Measurements from ENCODE around the gene SYDE1.

Gene SYDE1

DNA sequence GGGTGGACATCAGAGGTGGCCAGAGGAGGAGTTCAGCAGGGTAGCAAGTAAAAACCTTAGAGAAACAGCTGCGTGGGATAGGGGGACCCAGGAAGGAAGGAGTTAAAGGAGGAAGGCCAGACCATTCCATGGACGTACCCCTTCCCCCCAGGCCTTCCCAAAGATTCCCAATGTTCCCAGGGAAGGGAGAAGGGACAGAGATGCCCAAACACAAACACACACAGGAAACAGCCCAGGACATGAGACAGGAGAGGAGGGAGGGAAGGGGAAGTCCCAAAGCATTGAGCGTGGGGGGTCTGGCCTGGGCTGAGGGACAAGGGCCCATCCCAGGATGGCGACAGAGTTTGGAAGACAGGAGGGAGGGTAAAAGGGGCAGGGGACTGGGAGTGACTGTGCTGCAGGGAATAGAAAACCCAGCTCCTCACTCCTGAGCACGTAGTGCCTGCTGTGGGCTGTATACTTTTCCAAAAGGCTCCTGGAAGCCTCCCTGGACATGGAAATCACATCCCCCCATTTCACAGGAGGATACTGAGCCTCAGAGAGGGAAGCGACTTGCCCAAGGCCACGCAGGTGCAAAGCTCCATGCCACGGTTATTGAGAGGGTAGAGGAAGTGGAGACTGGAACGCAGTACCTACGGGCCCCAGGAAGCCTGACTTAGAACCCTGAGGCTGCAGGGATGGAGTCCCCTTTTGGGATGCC lies 1.1 kb downstream of the SYDE1 start:
- no peak for DNase-seq (ENCODE audit: low read depth)

DNA sequence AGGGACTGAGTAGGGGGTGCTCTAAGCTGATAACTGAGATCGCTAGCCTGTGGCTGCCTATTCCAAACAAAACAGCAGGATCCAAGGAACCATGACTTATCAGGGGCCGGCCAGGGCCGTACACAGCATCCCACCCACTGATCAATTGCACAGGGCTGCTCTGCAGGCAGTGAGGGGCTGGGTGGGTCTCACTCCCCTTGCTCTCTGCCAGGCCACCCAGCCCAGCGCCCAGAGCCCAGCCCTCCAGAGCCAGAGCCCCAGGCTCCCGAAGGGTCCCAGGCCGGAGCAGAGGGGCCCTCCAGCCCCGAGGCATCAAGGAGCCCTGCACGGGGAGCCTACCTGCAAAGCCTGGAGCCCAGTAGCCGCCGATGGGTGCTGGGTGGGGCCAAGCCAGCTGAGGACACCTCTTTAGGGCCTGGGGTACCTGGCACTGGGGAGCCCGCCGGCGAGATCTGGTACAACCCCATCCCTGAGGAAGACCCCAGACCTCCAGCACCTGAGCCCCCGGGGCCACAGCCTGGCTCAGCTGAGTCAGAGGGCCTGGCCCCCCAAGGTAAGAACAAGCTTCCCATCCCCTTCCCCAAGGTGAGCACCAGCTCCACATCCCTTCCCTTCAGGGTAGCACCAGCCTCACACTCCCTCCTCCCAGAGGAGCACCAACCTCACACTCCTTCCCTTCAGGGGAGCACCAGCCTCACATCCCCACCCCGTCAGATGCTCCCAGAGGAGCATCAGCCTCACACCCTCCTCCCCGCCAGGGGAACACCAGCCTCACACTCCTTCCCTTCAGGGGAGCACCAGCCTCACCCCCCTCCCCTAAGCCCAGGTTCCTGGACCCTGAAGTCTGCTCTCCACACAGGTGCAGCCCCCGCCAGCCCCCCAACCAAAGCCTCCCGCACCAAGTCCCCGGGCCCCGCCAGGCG lies 1.9 kb downstream of the SYDE1 start:
- no peak for DNase-seq (ENCODE audit: low read depth)

DNA sequence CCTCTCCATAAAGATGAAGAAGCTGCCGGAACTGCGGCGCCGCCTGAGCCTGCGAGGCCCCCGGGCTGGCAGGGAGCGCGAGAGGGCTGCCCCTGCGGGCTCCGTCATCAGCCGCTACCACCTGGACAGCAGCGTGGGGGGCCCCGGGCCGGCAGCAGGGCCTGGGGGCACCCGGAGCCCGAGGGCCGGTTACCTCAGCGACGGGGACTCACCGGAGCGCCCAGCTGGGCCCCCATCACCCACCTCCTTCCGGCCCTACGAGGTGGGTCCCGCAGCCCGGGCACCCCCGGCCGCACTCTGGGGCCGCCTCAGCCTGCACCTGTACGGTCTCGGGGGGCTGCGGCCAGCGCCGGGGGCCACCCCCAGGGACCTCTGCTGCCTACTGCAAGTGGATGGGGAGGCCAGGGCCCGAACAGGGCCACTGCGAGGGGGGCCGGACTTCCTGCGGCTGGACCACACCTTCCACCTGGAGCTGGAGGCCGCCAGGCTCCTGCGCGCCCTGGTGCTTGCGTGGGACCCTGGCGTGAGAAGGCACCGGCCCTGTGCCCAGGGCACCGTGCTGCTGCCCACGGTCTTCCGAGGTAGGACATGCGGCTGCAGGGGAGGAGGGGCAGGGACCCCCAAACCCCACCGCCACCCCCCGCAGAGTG lies 2.7 kb downstream of the SYDE1 start:
- DNase-seq (ENCODE audit: low read depth): no peak

DNA sequence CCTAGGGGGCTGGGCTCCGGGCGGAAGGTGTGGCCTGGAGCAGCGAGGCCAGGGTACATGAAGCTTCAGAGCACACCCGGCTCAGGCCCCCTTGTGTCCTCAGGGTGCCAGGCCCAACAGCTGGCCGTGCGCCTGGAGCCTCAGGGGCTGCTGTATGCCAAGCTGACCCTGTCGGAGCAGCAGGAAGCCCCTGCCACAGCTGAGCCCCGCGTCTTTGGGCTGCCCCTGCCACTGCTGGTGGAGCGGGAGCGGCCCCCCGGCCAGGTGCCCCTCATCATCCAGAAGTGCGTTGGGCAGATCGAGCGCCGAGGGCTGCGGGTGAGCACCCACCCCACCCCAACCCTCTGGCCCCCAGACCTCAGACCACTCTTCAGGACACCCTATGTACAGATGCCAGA lies 3.2 kb downstream of the SYDE1 start:
- no peak for DNase-seq (ENCODE audit: low read depth)

DNA sequence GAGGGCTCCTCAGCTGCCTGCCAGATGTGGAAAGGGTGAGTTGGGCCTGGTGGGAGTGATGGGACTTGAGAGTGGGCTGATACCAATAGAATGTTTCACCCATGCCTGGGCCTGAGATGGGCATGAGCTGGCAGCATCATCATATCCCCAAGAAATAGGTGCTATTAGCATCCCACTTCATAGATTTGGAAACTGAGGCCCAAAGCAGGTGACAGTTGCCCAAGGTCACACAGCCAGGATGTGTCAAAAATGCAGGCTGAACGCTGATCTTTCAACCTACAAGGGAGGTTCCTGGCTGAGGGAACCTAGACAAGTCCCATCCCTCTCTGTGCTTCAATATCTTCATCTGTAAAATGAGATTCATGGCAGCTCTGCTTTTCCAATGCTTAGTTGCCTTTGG lies 4.6 kb downstream of the SYDE1 start:
- no peak for DNase-seq (ENCODE audit: low read depth)

DNA sequence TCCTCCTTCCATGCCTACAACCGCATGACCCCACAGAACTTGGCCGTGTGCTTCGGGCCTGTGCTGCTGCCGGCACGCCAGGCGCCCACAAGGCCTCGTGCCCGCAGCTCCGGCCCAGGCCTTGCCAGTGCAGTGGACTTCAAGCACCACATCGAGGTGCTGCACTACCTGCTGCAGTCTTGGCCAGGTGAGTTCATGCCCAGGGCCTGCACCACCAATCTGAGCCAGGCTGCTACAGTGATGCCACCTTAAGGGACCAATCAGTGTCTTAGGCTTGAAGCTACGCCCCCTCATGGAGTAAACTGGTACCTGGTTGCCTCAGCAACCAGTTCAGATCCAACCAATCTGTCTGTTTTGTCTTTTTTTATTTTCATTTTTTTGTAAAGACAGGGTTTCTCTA lies 5.2 kb downstream of the SYDE1 start:
- DNase-seq (ENCODE audit: low read depth): no peak

DNA sequence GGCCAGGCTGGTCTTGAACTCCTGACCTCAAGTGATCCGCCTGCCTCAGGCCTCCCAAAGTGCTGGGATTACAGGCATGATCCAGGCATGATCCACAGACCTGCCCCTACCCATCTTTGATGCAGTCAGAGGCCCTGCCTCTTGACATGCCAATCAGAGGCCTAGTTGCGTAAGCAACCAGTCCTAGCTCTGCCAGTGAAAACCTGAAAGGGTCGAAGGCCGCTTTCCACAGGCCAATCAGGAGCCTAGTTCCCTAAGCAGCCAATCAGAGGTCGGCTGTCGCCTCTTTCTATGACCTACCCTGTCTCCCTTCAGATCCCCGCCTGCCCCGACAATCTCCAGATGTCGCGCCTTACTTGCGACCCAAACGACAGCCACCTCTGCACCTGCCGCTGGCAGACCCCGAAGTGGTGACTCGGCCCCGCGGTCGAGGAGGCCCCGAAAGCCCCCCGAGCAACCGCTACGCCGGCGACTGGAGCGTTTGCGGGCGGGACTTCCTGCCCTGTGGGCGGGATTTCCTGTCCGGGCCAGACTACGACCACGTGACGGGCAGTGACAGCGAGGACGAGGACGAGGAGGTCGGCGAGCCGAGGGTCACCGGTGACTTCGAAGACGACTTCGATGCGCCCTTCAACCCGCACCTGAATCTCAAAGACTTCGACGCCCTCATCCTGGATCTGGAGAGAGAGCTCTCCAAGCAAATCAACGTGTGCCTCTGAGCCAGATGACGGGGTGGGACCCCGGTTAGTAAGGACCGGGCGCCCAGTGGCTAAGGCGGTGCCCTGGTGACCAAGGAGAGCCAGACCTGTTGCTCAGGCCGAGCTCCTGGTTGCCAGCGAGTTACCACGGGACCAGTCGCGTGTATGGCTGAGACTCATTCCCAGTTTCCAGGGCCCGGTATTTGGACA lies 6.3 kb downstream of the SYDE1 start:
- no peak for DNase-seq (ENCODE audit: low read depth)

DNA sequence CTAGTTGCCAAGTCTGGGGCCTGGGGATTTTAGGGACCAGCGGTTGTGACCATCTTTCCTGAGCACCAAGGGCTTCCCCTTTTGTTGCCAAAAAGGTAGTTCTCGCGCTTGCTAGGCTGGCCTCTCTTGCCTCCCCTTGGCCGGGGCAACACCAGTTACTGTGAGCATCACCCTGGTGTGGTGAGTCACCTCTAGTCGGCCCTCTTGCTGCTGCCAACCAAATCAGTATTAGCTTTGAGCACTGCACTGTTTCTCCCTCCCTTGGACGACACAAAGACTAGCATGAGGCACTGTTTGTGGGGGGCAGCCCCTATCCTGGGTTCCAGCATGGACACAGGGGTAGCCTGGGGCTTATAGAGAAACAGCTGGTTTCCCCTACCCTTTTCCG lies 6.9 kb downstream of the SYDE1 start:
- no peak for DNase-seq (ENCODE audit: low read depth)

DNA sequence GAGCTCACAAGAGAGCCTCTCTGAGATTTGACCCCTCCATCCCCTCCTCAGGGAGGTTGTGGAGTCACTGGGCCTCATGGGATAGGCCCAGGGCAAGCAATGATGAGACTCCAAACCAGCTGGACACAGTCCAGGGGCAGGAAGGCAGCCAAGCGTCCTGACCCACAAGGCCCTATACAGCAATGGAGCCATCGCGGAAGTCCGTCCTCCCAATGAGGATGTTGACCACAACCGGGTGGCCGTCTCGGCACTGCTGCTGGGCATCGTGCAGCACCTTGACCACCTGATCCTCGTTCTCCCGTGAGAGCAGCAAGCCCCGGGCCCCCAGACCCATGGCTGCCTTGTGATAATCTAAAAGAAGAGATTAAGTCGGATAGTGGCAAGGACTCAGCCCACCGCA lies 7.9 kb downstream of the SYDE1 start:
- no peak for DNase-seq (ENCODE audit: low read depth)

DNA sequence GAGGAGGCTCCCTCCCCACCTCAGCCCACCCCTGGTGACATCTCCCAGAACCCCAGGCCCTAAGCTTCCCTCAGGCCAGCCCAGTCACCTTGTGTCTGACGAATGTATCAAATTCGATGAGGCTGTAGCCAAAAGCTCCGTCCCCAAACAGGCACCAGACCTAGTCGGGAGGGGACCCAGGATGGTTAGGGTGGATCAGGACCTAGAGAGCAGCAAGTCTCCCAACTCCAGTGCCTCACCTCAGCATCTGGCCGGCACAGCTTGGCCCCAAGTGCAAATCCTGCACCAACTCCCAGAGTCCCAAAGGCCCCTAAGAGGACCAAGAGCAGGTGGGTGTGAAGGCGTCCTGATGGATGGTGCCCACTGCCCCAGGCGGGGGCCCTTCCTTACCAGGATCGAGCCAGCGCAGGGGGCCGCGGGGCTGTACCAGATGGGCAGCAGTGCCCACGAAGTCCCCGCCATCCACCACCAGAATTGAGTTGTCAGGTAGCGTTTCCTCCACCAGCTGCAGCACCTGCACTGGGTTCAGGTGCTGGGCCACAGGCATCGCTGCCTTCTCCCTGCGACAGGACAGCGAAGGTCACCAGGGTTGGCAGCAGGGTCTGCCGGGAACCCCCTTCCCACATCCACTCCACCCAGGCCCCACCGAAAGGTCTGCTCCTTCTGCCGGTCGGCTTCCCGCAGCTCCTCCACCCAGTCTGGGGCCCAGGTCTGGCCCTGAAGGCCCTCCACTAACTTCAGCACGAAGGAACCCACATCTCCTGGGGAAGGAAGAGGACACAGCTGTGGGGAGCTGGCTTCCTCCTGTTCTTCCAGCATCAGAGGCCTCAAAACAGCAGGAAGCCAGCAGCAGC lies 8.8 kb downstream of the SYDE1 start:
- no peak for DNase-seq (ENCODE audit: low read depth)

DNA sequence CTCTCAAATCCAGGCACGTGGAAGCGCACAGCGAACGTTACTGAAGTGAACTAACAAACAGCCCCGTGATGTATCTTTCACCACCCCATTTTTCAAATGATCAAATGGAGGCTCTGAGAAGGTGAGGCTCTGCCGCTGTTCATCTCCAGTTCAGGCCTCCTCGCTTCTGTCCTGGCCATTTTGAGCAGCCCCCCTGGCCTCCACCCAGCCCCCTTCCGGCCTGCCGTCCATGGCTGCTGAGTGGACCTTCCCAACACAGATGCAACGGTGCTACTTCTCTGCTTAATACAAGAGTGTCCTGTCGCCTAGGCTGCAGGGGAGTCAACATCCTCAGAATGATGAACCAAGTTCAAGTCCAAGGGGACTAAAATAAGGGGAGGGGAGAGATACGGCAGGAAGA lies 9.7 kb downstream of the SYDE1 start:
- DNase-seq (ENCODE audit: low read depth): no peak

DNA sequence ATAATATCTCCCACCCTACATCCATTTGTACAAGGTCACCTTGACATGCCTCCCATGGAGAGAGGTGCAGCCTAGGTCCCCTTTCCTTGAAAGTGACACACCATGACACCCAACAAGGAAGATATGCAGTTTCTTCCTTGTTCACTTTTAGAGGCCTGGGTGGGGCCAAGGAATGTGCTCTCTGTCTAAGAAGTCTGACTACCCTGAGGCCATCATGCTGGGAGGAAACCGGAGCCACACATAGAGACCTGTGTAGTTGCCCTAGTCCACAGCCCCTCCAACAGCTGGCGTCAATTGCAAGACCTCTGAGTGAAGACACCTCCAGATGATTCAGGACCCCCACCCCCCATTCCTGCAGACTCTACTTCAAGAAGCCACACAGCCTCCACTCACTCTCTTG lies 11.0 kb downstream of the SYDE1 start:
- DNase-seq (ENCODE audit: low read depth): no peak

DNA sequence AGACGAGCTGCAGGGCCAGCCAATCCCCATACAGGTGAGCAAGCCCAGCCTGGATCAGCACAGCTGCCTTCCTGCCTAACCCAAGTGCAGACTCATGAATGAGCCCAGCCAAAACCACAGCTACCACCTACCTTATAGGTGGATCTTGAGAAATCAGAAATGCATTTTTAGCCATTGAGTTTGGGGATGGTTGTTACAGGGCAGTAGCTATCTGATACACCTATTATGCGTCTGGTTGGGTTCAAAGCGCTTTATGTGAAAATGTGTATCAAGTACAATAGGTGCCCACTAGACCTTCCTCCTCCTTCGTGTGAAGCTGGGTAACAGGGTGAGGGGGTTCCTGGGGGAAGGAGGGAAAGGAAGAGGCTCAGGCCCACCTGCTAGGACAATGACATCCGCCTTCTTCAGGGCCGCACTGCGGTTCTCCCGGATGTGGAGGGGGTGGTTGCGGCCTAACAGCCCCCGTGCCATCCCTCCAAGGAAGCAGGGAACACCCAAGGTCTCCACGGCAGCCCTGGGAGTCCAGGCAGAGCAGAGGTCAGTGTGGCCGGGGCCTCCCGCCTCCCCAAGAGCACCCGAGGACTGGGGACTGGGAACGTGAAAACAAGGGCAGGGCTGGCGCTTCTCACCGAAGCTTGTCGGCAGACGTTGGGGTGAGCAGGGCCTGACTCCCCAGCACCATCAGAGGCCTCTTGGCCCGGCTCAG lies 11.7 kb downstream of the SYDE1 start:
- DNase-seq (ENCODE audit: low read depth): no peak

DNA sequence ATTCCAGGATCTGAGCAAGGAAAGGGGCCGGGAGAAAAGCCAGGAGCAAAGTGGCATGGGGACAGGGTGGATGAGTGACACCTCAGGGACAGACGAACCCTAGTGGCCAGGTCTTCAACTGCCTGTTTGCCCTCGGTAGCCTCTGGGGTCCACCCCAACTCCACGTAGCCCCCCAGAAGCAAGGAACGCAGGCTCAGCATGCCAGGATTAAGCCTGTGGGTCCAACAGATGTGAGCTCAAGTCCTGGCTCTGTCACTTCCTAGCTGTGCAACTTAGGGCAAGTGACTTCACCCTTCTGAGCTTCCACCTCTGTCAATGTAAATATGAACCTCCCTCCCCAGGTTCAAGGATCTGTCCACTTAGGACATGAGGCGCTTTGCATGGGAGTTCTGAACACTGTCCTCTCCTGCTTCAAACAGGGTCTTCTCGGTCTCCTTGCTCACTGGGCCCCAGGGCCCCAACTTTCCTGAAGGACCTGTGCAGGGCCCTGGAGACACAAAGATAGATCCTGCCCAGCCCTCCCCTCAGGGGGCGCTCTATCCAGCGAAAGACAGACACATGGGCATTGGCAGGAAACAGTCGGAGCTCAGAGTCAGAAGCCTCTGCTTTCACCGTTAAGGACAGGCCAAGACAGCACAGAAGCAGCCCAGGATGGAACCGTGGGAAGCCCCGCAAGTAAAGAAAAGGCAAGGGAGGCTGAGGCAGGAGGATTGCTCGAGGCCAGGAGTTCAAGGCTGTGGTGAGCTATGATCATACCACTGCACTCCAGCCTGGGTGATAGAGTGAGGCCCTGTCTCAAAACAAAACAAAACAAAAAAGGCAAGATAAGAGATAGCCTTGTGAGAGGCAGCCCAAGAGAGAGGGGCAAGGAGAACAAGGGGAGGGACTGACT lies 13.2 kb downstream of the SYDE1 start:
- no peak for DNase-seq (ENCODE audit: low read depth)

DNA sequence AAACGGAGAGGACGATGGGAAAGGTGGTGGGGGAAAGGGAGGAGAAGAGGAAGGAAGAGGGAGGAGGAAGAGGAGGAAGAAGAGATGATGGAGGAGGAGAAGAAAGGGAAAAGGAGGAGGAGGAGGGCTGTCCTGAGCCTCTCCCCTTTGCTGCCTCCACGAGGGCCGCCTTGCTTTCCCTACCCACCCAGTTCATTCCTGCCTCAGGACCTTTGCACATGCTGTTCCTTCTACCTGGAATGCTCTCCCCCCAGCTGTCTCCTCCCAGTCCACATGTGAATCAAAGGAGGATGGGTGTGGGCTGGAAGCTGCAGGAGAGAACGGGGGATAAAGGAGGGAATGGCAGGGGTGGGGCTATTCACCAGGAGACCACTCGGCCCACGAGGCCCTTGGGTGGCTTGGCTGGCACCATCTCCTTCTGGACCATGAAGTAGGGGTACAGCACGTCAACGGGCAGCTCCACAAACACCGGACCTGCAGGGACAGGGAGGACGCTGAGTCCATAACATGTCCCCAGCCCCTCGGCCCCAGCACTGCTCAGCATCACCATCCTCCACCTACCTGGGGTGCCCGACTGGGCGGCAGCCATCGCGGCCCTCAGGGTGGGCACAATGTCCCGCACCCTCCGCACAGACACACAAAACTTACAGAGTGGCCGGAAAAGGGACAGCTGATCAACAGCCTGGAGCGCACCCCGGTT lies 15.3 kb downstream of the SYDE1 start:
- no peak for DNase-seq (ENCODE audit: low read depth)

DNA sequence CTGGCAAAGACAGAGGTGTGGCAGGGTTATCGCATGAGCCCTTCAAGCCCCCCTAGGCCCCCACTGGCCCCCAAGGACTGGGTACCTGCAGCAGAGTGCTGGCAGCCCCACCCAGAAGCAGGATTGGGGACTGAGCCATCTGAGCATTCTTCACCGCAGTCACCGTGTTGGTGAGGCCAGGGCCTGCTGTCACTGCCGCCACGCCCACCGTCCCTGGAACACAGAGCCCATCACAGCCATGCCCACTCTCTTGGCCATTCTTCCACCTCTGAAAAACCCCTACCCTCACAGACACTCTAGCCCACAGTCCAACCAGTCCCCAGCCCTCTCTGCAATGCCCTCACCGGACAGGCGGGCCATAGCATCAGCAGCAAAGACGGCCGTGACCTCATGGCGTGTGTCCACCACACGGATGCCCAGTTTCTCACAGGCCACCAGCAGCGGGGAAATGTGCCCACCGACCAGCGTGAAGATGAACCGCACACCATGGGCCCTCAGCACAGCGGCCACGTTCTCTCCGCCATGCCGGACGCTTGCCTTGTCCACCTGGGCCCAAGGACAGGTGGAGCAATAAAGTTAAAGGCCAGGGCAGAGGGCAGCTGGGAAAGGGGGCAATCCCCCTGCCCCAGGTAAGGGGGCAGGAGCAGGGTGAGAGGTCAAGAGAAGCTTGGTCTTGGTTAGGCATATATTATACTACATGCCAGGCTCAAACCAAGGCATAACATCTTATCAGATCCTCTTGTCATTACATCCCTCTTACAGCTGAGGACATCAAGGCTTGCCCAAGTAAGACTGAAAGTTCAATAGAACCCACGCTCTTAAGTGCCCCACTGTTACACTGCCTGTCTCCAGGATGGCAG lies 16.1 kb downstream of the SYDE1 start:
- no peak for DNase-seq (ENCODE audit: low read depth)

DNA sequence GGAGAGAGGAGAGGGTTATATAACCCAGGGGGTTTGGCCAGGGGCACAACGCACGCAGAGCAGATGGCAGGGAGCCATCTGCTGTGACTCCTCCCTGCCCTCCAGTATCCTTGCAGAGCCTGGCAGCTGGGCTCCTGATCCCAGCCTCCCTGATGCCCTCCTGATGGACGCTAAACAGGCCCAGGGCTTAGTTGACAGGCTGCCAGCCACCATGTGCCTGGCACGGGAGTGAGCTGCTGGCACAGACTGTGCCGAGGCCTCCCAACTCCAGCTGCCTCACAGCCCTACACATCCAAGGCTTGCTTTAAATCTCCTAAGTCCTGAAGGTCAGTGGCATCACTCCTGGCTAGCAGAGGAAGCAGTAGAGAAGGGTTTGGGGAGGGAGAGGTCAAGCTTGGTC lies 16.7 kb downstream of the SYDE1 start:
- DNase-seq (ENCODE audit: low read depth): no peak
